PC-9 (cell line): Measurements from ENCODE around the gene IGIP. TPM values are rescaled to one million over a fixed set of nuclear protein-coding genes. Genes with fewer than 3 reads are reported as not detected.

ENCODE experiments used
- BruUV-seq: library from RNA; stranded (reverse); fragments of 400-500 nt; replicated peaks from 2 replicates; lab custom pipeline; 2021; lab: Mats Ljungman, UMichigan
- CTCF ChIA-PET: fragments of 300-600 bp; sonication (Branson Sonifier 250); formaldehyde crosslinking; loops from one replicate; lab custom pipeline; 2022; ENCODE audit warnings: antibody characterized with exemption; lab: Charles Lee
- POLR2A ChIA-PET: fragments of 300-600 bp; sonication (Branson Sonifier 250); formaldehyde crosslinking; loops from one replicate; lab custom pipeline; 2022; ENCODE audit warnings: antibody characterized with exemption; ENCODE audit not compliant: unreplicated experiment; lab: Charles Lee
- DNase-seq, 2 experiments: peaks; one replicate each; pipeline versions ENCODE4 v3.0.0 to v3.0.0-alpha.2; 2015 to 2022; ENCODE audit warnings: mixed read lengths in 1 of 2
- H2AFZ ChIP-seq: fragments of 200-600 bp; sonication (generic); 2 replicates; pipeline ENCODE4 v1.8.1; 2017; ENCODE audit warnings: antibody characterized with exemption
- H3F3A ChIP-seq: fragments of 200-600 bp; sonication (generic); 2 replicates; pipeline ENCODE4 v1.8.1; 2017; ENCODE audit warnings: antibody characterized with exemption, mild to moderate bottlenecking, low read depth; ENCODE audit not compliant: insufficient read depth
- H3K27ac ChIP-seq: fragments of 200-600 bp; sonication (generic); 2 replicates; pipeline ENCODE4 v1.6.1; 2016; ENCODE audit warnings: mixed run types
- H3K27me3 ChIP-seq: fragments of 200-600 bp; sonication (generic); 2 replicates; pipeline ENCODE4 v1.6.1; 2016; ENCODE audit warnings: low read depth, mixed run types; ENCODE audit not compliant: insufficient read depth
- H3K36me3 ChIP-seq: fragments of 200-600 bp; sonication (generic); 2 replicates; pipeline ENCODE4 v1.6.1; 2016; ENCODE audit warnings: low read depth, mixed run types
- H3K4me1 ChIP-seq: fragments of 200-600 bp; sonication (generic); replicated peaks from 2 replicates; pipeline ENCODE4 v1.6.1; 2016; ENCODE audit warnings: mixed run types; ENCODE audit not compliant: insufficient read depth
- H3K4me2 ChIP-seq: fragments of 200-600 bp; sonication (generic); 2 replicates; pipeline ENCODE4 v1.6.1; 2017; ENCODE audit warnings: mixed run types
- H3K4me3 ChIP-seq: fragments of 200-600 bp; sonication (generic); 2 replicates; pipeline ENCODE4 v1.6.1; 2016; ENCODE audit warnings: mixed run types
- H3K79me2 ChIP-seq: fragments of 200-600 bp; sonication (generic); 2 replicates; pipeline ENCODE4 v1.6.1; 2017; ENCODE audit warnings: low read depth, mixed run types
- H3K9me2 ChIP-seq: fragments of 200-600 bp; sonication (generic); 2 replicates; pipeline ENCODE4 v1.8.1; 2017; ENCODE audit warnings: mild to moderate bottlenecking; ENCODE audit not compliant: insufficient read depth
- H3K9me3 ChIP-seq: fragments of 200-600 bp; sonication (generic); 2 replicates; pipeline ENCODE4 v1.8.1; 2016; ENCODE audit warnings: low read depth; ENCODE audit not compliant: insufficient read depth
- H4K20me1 ChIP-seq: fragments of 200-600 bp; sonication (generic); 2 replicates; pipeline ENCODE4 v1.8.1; 2017; ENCODE audit not compliant: insufficient read depth
- CTCF ChIP-seq: fragments of 200-600 bp; sonication (generic); conservative IDR thresholded peaks from 2 replicates; pipeline ENCODE4 v1.6.1; 2017; ENCODE audit warnings: mixed run types, antibody characterized with exemption, mild to moderate bottlenecking, moderate library complexity
- EZH2 ChIP-seq: fragments of 200-600 bp; sonication (generic); IDR thresholded peaks from 2 replicates; pipeline ENCODE4 v1.8.0; 2017; ENCODE audit warnings: antibody characterized with exemption, low read depth
- intact Hi-C: fragments of 100-400 bp; cut with micrococcal nuclease; formaldehyde crosslinking; loops from one replicate; pipeline ENCODE4 v1.10.0; 2022; ENCODE audit not compliant: unreplicated experiment
- total RNA-seq: library from RNA; stranded (reverse); gene quantifications from 2 replicates; pipeline ENCODE4 v1.2.3, GENCODE V29; 2021

The IGIP gene
- total RNA-seq, 1 experiment from 2014 or later = 6.2 TPM

- Histone ChIP-seq H3K4me2 (no peak overlapping the region), H3K27me3 (peaks cover 8% of the 10 kb centered on the region; the same call in 1 of the 2 replicates), H3K27ac (no peak overlapping the region), H3K9me3 (peaks cover 9% of the 10 kb centered on the region; the same call in 1 of the 2 replicates), H4K20me1 (no peaks in the 10 kb centered on the region), H3K9me2 (no peaks in the 10 kb centered on the region), H3K4me1 (no peaks in the 10 kb centered on the region), H3K4me3 (no peak overlapping the region), H3K79me2 (no peaks in the 10 kb centered on the region), H2AFZ (no peak overlapping the region), H3F3A (no peaks in the 10 kb centered on the region), H3K36me3 (no peaks in the 10 kb centered on the region)
- DNase-seq = no peak
- no TSS peak for BruUV-seq
- TF ChIP-seq EZH2 (no peak), CTCF (no peak)
- ChIA-PET POLR2A (no interaction called here), CTCF (no interaction called here)
- intact Hi-C loops = no loop called here
Measured at GRCh38 chr5:140094889-140095288, 30.8 kb upstream of the IGIP start.

- H3K9me3 ChIP-seq = no peaks in the 10 kb centered on the region
- H3K27ac ChIP-seq = no peak overlapping the region
- ChIA-PET POLR2A (interaction anchor here (0.9 kb wide), 1 partner anchor 160 kb away, joined by 7 read pairs; no protein-coding TSS in a partner anchor), CTCF (no interaction called here)
- intact Hi-C loops = no loop called here
- H3K9me2 ChIP-seq = no peaks in the 10 kb centered on the region
- no TSS peak for BruUV-seq
- no peaks in the 10 kb centered on the region for H3K36me3 ChIP-seq
- no peaks in the 10 kb centered on the region for H3K27me3 ChIP-seq
- H3K4me1 ChIP-seq = peaks cover 1% of the 10 kb centered on the region
- TF ChIP-seq EZH2 (no peak), CTCF (no peak)
- no peak for DNase-seq
- H3K4me3 ChIP-seq = no peak overlapping the region
- no peak overlapping the region for H3K4me2 ChIP-seq
- 0 out of 2 replicates have a peak, but pooled peaks cover 7% of the 10 kb centered on the region for H3F3A ChIP-seq
- no peaks in the 10 kb centered on the region for H3K79me2 ChIP-seq
- no peaks in the 10 kb centered on the region for H4K20me1 ChIP-seq
- H2AFZ ChIP-seq = no peak overlapping the region
Measured at GRCh38 chr5:140101179-140101578, 24.6 kb upstream of the IGIP start.

- Histone ChIP-seq H3K4me2 (no peak overlapping the region), H3K9me3 (no peaks in the 10 kb centered on the region), H3K27ac (no peak overlapping the region), H3K4me1 (peaks cover 10% of the 10 kb centered on the region), H3K79me2 (peaks cover 2% of the 10 kb centered on the region), H3K9me2 (no peaks in the 10 kb centered on the region), H3K4me3 (no peak overlapping the region), H3K36me3 (no peaks in the 10 kb centered on the region), H4K20me1 (no peaks in the 10 kb centered on the region), H2AFZ (no peak overlapping the region), H3F3A (peaks cover 16% of the 10 kb centered on the region; the same call in 1 of the 2 replicates), H3K27me3 (no peaks in the 10 kb centered on the region)
- CTCF ChIA-PET = no interaction called here
- TF ChIP-seq CTCF (no peak), EZH2 (no peak)
- intact Hi-C loops = no loop called here
- POLR2A ChIA-PET = no interaction called here
- no TSS peak for BruUV-seq
- DNase-seq = no peak
Measured at GRCh38 chr5:140103154-140103553, 22.6 kb upstream of the IGIP start.
